CD4-positive, alpha-beta T cell (primary cell): Measurements from ENCODE around the gene KCNMA1. TPM values are rescaled to one million over a fixed set of nuclear protein-coding genes. Genes with fewer than 3 reads are reported as not detected.

Source experiments
- ATAC-seq: fragments of 200-7000 bp; cut with Tn5 transposase; one replicate; pipeline ENCODE4 v1.10.0; 2022; ENCODE audit warnings: mild to moderate bottlenecking; ENCODE audit not compliant: poor library complexity
- CTCF ChIA-PET: fragments of 350-600 bp; sonication (Branson Sonifier 250); formaldehyde crosslinking; loops from one replicate; lab custom pipeline; 2021; ENCODE audit warnings: antibody characterized with exemption, inconsistent platforms; lab: Charles Lee
- POLR2A ChIA-PET: fragments of 350-600 bp; sonication (Branson Sonifier 250); formaldehyde crosslinking; loops from one replicate; lab custom pipeline; 2021; ENCODE audit warnings: antibody characterized with exemption, inconsistent platforms; lab: Charles Lee
- DNase-seq, 14 experiments: peaks; one replicate each; pipeline ENCODE4 v3.0.0-alpha.2; 2013 to 2020; ENCODE audit warnings: mixed read lengths in 2 of 14
- H3K27ac ChIP-seq, 2 donors: one replicate each; pipeline versions ENCODE4 v1.5.1 to v1.7.0; 2013; ENCODE audit warnings: low read length in 2 of 2, low read depth in 1 of 2, mild to moderate bottlenecking in 1 of 2
- H3K27me3 ChIP-seq, 2 experiments: 1 replicate in 1 of 2; 2 replicates in 1 of 2; pipeline versions ENCODE4 v1.6.1 to v1.7.0; 2013; ENCODE audit warnings: low read length in 2 of 2, control low read depth in 1 of 2, mild to moderate bottlenecking in 1 of 2, moderate library complexity in 1 of 2; ENCODE audit not compliant: insufficient read depth in 2 of 2, control insufficient read depth in 1 of 2
- H3K36me3 ChIP-seq: one replicate; pipeline ENCODE4 v1.6.1; 2013; ENCODE audit warnings: low read length, control low read depth; ENCODE audit not compliant: insufficient read depth
- H3K4me1 ChIP-seq: one replicate; pipeline ENCODE4 v1.6.1; 2013; ENCODE audit warnings: low read length, control low read depth; ENCODE audit not compliant: insufficient read depth
- H3K4me3 ChIP-seq: one replicate; pipeline ENCODE4 v1.5.1; 2013; ENCODE audit warnings: mild to moderate bottlenecking, low read length, moderate library complexity
- H3K9me3 ChIP-seq, 2 experiments: 1 replicate in 1 of 2; 2 replicates in 1 of 2; pipeline versions ENCODE4 v1.6.1 to v1.7.0; 2013; ENCODE audit warnings: low read length in 2 of 2, mild to moderate bottlenecking in 2 of 2, control low read depth in 1 of 2, moderate library complexity in 1 of 2; ENCODE audit not compliant: control insufficient read depth in 1 of 2, insufficient read depth in 1 of 2
- H3K27ac Mint-ChIP-seq: one replicate; pipeline ENCODE4 v1.8.0; 2020; ENCODE audit warnings: mixed read lengths
- H3K27me3 Mint-ChIP-seq: one replicate; pipeline ENCODE4 v1.8.0; 2021; ENCODE audit warnings: mixed read lengths
- H3K36me3 Mint-ChIP-seq: one replicate; pipeline ENCODE4 v1.8.0; 2021; ENCODE audit warnings: low read depth, mixed read lengths
- H3K4me1 Mint-ChIP-seq: one replicate; pipeline ENCODE4 v1.8.0; 2021; ENCODE audit warnings: low read depth, mixed read lengths
- H3K4me3 Mint-ChIP-seq: one replicate; pipeline ENCODE4 v1.8.0; 2020; ENCODE audit warnings: mild to moderate bottlenecking, mixed read lengths
- H3K9me3 Mint-ChIP-seq: one replicate; pipeline ENCODE4 v1.8.0; 2020; ENCODE audit warnings: mixed read lengths
- CTCF ChIP-seq: fragments of 200-600 bp; IDR thresholded peaks from one replicate; pipeline ENCODE4 v1.8.0; 2022; ENCODE audit warnings: antibody characterized with exemption, mild to moderate bottlenecking
- intact Hi-C, 2 experiments: fragments of 100-400 bp; cut with DNase I in 1 of 2; cut with micrococcal nuclease in 1 of 2; formaldehyde crosslinking; loops; one replicate each; pipeline versions ENCODE4 v1.15.1 to v1.9.0; 2023 to 2025; cut with DNase I, micrococcal nuclease
- total RNA-seq, 174 experiments: library from RNA in 2 of 174; stranded (reverse) in 2 of 174; gene quantifications; one replicate each; pipeline ENCODE4 v1.2.3 and lab custom pipeline; 2021 to 2026

The KCNMA1 gene
- total RNA-seq, 2 experiments from 2014 or later: not detected

- H3K4me3 Mint-ChIP-seq: no peak overlapping the region
- H3K4me1 Mint-ChIP-seq: no peaks in the 10 kb centered on the region
- ChIA-PET POLR2A (no interaction called here), CTCF (no interaction called here)
- Histone ChIP-seq H3K27me3 (no peaks in the 10 kb centered on the region), H3K4me1 (no peaks in the 10 kb centered on the region), H3K9me3 (no peaks in the 10 kb centered on the region), H3K27ac (no peak overlapping the region), H3K36me3 (no peaks in the 10 kb centered on the region), H3K4me3 (no peak overlapping the region)
- H3K36me3 Mint-ChIP-seq: no peaks in the 10 kb centered on the region
- no peaks in the 10 kb centered on the region for H3K27me3 Mint-ChIP-seq
- DNase-seq (no peak), ATAC-seq (no peak)
- no peak for TF ChIP-seq CTCF
- no peaks in the 10 kb centered on the region for H3K9me3 Mint-ChIP-seq
- intact Hi-C loops: no loop called here
- no peak overlapping the region for H3K27ac Mint-ChIP-seq
Measured at GRCh38 chr10:77237120-77237519, 400.5 kb downstream of the KCNMA1 start.

DNA sequence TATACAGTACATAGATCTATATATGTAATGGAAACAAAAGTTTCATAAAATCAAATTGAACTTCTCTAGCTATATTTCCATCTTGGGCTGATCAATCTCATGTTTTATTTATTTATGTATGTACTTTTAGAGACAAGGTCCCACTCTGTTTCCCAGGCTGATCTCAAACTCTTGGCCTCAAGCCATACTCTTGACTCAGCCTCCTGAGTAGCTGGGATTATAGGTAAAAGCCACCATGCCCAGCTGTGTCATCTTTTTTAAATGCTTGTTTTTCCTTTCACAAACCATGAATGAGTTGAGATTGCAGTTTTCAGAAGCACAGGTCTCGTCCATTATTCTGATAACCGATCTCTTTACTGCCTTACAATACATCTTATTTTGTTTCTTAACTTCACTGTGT, 400.9 kb downstream of the KCNMA1 start:
- no peaks in the 10 kb centered on the region for H3K9me3 Mint-ChIP-seq
- ATAC-seq (no peak), DNase-seq (no peak)
- Histone ChIP-seq H3K9me3 (no peaks in the 10 kb centered on the region), H3K27ac (no peak overlapping the region), H3K4me3 (no peak overlapping the region), H3K36me3 (no peaks in the 10 kb centered on the region), H3K4me1 (no peaks in the 10 kb centered on the region), H3K27me3 (no peaks in the 10 kb centered on the region)
- CTCF ChIA-PET: no interaction called here
- intact Hi-C loops: no loop called here
- H3K4me1 Mint-ChIP-seq: no peaks in the 10 kb centered on the region
- no peaks in the 10 kb centered on the region for H3K36me3 Mint-ChIP-seq
- H3K27ac Mint-ChIP-seq: no peak overlapping the region
- TF ChIP-seq CTCF: no peak
- no peak overlapping the region for H3K4me3 Mint-ChIP-seq
- POLR2A ChIA-PET: no interaction called here
- no peaks in the 10 kb centered on the region for H3K27me3 Mint-ChIP-seq

DNA sequence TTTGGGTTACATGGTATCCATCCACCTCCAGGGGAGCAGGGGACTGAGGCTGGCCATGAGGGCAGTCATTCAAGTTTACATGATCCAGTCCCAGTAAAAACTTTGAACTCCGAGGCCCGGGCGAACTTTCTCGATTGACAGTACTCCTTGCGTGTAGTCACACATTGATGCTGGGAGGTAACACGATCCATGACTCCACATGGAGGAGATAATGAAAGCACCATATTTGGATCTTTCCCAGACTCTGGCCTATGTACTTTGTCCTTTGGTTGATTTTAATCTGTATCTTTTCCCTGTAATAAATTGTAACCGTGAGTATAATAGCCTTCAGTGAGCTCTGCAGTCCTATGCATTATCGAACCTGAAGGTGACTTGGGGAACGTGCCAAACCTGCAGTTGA, 401.6 kb downstream of the KCNMA1 start:
- no peaks in the 10 kb centered on the region for H3K9me3 Mint-ChIP-seq
- DNase-seq: no peak
- no peak for TF ChIP-seq CTCF

More for the DNA sequence above, 401.6 kb downstream of the KCNMA1 start:
- intact Hi-C loops: no loop called here
- Histone ChIP-seq H3K36me3 (no peaks in the 10 kb centered on the region), H3K27ac (no peak overlapping the region), H3K4me3 (no peak overlapping the region), H3K9me3 (no peaks in the 10 kb centered on the region), H3K4me1 (no peaks in the 10 kb centered on the region), H3K27me3 (no peaks in the 10 kb centered on the region)
- no peaks in the 10 kb centered on the region for H3K27me3 Mint-ChIP-seq
- no peaks in the 10 kb centered on the region for H3K4me1 Mint-ChIP-seq
- H3K27ac Mint-ChIP-seq: no peak overlapping the region
- POLR2A ChIA-PET: no interaction called here
- no peak for ATAC-seq
- H3K4me3 Mint-ChIP-seq: no peak overlapping the region
- CTCF ChIA-PET: no interaction called here
- H3K36me3 Mint-ChIP-seq: no peaks in the 10 kb centered on the region
